ENCODE data around the gene CYP46A1.

The CYP46A1 gene

DNA sequence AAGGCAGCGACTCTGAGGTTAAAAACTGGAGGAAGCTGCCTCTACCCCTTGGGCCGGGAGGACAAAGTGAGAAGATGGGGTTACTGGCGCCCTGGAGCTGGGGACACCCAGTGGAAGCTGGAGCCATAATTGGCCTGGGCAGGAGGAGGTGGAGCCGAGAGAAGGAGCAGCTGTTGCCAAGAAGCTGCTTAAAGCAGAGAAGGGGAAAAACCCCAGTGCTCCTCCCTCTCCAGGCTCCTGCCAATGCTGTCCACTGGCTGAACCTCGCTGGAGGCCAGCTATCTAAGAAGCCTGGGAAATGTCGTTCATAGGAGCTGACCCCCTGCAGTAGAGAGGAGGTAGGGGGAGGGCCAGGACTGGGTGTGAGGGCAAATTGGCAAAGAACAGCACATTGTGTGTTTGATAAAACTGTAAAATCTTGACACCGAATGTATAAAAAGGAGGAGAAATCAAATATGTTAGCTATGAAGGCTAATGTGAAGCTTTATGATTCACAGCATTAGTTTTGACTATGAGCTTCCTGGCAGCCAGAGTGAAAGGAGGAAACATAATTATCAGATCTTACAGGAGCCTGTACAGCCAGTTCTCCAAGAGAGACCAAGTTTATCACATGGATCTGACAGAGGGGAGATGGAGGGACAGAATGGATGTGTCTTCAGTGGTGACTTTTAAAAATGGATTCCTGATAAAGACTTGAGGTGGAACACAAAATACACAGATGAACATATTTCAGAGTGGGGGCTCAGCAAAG, 29.7 kb upstream of the CYP46A1 start:
- Histone ChIP-seq H3K9ac (ENCODE audit: low read length) (no peak overlapping the region), H2AFZ (ENCODE audit: low read length) (no peak overlapping the region), H3K9me2 (ENCODE audit: low read depth, low read length) (no peaks in the 10 kb centered on the region), H3K4me3 (ENCODE audit: low read depth, low read length, poor library complexity, severe bottlenecking) (no peak overlapping the region), H3K79me2 (ENCODE audit: insufficient read depth, low read length) (no peaks in the 10 kb centered on the region), H4K20me1 (ENCODE audit: insufficient read depth, low read length) (no peaks in the 10 kb centered on the region), H3K36me3 (ENCODE audit: insufficient read depth, low read length) (no peaks in the 10 kb centered on the region), H3K4me2 (ENCODE audit: low read length) (no peak overlapping the region), H3K27ac (ENCODE audit: low read depth, low read length, poor library complexity, severe bottlenecking) (no peak overlapping the region), H3K4me1 (ENCODE audit: insufficient read depth, low read length, severe bottlenecking) (no peaks in the 10 kb centered on the region), H3K9me3 (ENCODE audit: low read length) (no peaks in the 10 kb centered on the region), H3F3A (ENCODE audit: insufficient read depth, low read length) (no peaks in the 10 kb centered on the region), H3K27me3 (ENCODE audit: insufficient read depth, low read length) (no peaks in the 10 kb centered on the region; the same call in 1 of the 2 replicates)
- TF ChIP-seq, protein P1, sequence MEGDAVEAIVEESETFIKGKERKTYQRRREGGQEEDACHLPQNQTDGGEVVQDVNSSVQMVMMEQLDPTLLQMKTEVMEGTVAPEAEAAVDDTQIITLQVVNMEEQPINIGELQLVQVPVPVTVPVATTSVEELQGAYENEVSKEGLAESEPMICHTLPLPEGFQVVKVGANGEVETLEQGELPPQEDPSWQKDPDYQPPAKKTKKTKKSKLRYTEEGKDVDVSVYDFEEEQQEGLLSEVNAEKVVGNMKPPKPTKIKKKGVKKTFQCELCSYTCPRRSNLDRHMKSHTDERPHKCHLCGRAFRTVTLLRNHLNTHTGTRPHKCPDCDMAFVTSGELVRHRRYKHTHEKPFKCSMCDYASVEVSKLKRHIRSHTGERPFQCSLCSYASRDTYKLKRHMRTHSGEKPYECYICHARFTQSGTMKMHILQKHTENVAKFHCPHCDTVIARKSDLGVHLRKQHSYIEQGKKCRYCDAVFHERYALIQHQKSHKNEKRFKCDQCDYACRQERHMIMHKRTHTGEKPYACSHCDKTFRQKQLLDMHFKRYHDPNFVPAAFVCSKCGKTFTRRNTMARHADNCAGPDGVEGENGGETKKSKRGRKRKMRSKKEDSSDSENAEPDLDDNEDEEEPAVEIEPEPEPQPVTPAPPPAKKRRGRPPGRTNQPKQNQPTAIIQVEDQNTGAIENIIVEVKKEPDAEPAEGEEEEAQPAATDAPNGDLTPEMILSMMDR (IDR thresholded peaks at IDR 0.05; ENCODE audit: low read length): no peak
- no peak for TF ChIP-seq EZH2 (IDR thresholded peaks at IDR 0.05; ENCODE audit: borderline replicate concordance, low read length)

DNA sequence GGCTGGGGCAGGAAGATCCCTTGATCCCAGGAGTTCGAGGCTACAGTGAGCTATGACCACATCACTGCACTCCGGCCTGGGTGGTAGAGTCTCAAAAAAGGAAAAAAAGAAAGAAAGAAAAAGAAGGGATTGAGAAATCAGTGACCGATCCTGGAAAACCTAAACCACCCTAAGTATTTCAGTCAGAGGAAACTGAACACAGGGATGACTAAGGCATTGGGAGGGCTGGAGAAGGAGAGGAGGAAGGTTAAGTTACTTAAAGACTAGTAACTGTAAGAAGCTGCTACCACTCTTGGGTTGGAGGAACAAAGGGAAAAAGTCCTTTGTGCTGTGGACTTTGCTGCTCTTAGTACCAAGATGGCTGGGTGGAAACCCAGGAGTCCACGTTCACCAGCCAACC, 28.6 kb upstream of the CYP46A1 start:
- Histone ChIP-seq H3K4me2 (ENCODE audit: low read length) (no peak overlapping the region), H3K36me3 (ENCODE audit: insufficient read depth, low read length) (no peaks in the 10 kb centered on the region), H3K4me1 (ENCODE audit: insufficient read depth, low read length, severe bottlenecking) (no peaks in the 10 kb centered on the region), H3K27ac (ENCODE audit: low read depth, low read length, poor library complexity, severe bottlenecking) (no peak overlapping the region), H3K27me3 (ENCODE audit: insufficient read depth, low read length) (no peaks in the 10 kb centered on the region; the same call in 1 of the 2 replicates), H4K20me1 (ENCODE audit: insufficient read depth, low read length) (no peaks in the 10 kb centered on the region), H3F3A (ENCODE audit: insufficient read depth, low read length) (no peaks in the 10 kb centered on the region), H3K9me3 (ENCODE audit: low read length) (no peaks in the 10 kb centered on the region), H3K9ac (ENCODE audit: low read length) (no peak overlapping the region), H3K4me3 (ENCODE audit: low read depth, low read length, poor library complexity, severe bottlenecking) (no peak overlapping the region), H2AFZ (ENCODE audit: low read length) (no peak overlapping the region), H3K79me2 (ENCODE audit: insufficient read depth, low read length) (no peaks in the 10 kb centered on the region), H3K9me2 (ENCODE audit: low read depth, low read length) (no peaks in the 10 kb centered on the region)
- TF ChIP-seq EZH2 (IDR thresholded peaks at IDR 0.05; ENCODE audit: borderline replicate concordance, low read length): no peak
- TF ChIP-seq, protein P1 (IDR thresholded peaks at IDR 0.05; ENCODE audit: low read length): no peak

DNA sequence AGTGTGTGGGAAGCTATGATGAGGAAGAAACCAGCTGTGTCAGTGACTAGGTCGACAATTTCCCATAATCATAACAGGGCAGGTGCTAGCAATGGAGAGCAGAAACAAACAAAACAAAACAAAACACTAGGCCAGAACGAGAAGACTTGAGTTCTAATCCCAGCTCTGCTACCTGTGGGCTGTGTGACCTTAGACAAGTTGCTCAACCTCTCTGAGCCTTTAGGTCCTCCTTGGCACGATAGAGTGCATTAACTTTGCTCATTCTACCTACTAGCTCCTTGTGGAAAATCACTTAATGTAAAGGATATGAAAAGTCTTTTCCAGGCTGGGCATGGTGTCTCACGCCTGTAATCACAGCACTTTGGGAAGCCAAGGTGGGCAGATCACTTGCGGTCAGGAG, 27.9 kb upstream of the CYP46A1 start:
- Histone ChIP-seq H3K4me2 (ENCODE audit: low read length) (no peak overlapping the region), H3K4me1 (ENCODE audit: insufficient read depth, low read length, severe bottlenecking) (no peaks in the 10 kb centered on the region)

More for the DNA sequence above, 27.9 kb upstream of the CYP46A1 start:
- TF ChIP-seq, protein P1 (IDR thresholded peaks at IDR 0.05; ENCODE audit: low read length): no peak
- TF ChIP-seq EZH2 (IDR thresholded peaks at IDR 0.05; ENCODE audit: borderline replicate concordance, low read length): no peak
- Histone ChIP-seq H4K20me1 (ENCODE audit: insufficient read depth, low read length) (no peaks in the 10 kb centered on the region), H3K9me3 (ENCODE audit: low read length) (no peaks in the 10 kb centered on the region), H3K36me3 (ENCODE audit: insufficient read depth, low read length) (no peaks in the 10 kb centered on the region), H3F3A (ENCODE audit: insufficient read depth, low read length) (no peaks in the 10 kb centered on the region), H3K9ac (ENCODE audit: low read length) (no peak overlapping the region), H2AFZ (ENCODE audit: low read length) (no peak overlapping the region), H3K9me2 (ENCODE audit: low read depth, low read length) (no peaks in the 10 kb centered on the region), H3K27me3 (ENCODE audit: insufficient read depth, low read length) (no peaks in the 10 kb centered on the region; the same call in 1 of the 2 replicates), H3K4me3 (ENCODE audit: low read depth, low read length, poor library complexity, severe bottlenecking) (no peak overlapping the region), H3K27ac (ENCODE audit: low read depth, low read length, poor library complexity, severe bottlenecking) (no peak overlapping the region), H3K79me2 (ENCODE audit: insufficient read depth, low read length) (no peaks in the 10 kb centered on the region)
